Stimulated activated effector memory CD8-positive, alpha-beta T cell treated with anti-CD3 and anti-CD28 coated beads, Interleukin-12 subunit alpha, Interleukin-12 subunit beta, amount 100 ng/mL, for 72 hours (primary cell): Measurements from ENCODE around the gene C17orf75.

Experiments
- ATAC-seq: fragments of 150-1000 bp; cut with Tn5 transposase; 2 replicates; pipeline ENCODE4 v1.10.0; 2021
- DNase-seq, 2 donors: peaks; one replicate each; pipeline ENCODE4 v3.0.0; 2021 to 2022; ENCODE audit warnings: low spot score in 2 of 2
- H3K27ac Mint-ChIP-seq: one replicate; pipeline ENCODE4 v1.8.0; 2022; ENCODE audit warnings: mild to moderate bottlenecking, mixed read lengths
- H3K36me3 Mint-ChIP-seq: one replicate; pipeline ENCODE4 v1.8.0; 2022; ENCODE audit warnings: mild to moderate bottlenecking, mixed read lengths
- H3K4me1 Mint-ChIP-seq: one replicate; pipeline ENCODE4 v1.8.0; 2022; ENCODE audit warnings: mixed read lengths
- H3K4me3 Mint-ChIP-seq: one replicate; pipeline ENCODE4 v1.8.0; 2022; ENCODE audit warnings: mild to moderate bottlenecking, mixed read lengths
- H3K9me3 Mint-ChIP-seq: one replicate; pipeline ENCODE4 v1.8.0; 2022; ENCODE audit warnings: mixed read lengths

Gene C17orf75

GRCh38 chr17:32279891-32280716 lies 61.9 kb downstream of the C17orf75 start:
- Mint-ChIP-seq H3K27ac (no peak overlapping the region), H3K9me3 (no peaks in the 10 kb centered on the region), H3K4me3 (no peak overlapping the region), H3K4me1 (no peaks in the 10 kb centered on the region), H3K36me3 (no peaks in the 10 kb centered on the region)
- ATAC-seq (no peak), DNase-seq (no peak)

GRCh38 chr17:32278815-32279214 lies 63.2 kb downstream of the C17orf75 start:
- H3K36me3 Mint-ChIP-seq, result no peaks in the 10 kb centered on the region
- DNase-seq (no peak), ATAC-seq (no peak)
- H3K4me1 Mint-ChIP-seq, result no peaks in the 10 kb centered on the region
- no peak overlapping the region for H3K4me3 Mint-ChIP-seq
- H3K27ac Mint-ChIP-seq, result no peak overlapping the region
- H3K9me3 Mint-ChIP-seq, result no peaks in the 10 kb centered on the region
